GM23248 (cell line): ENCODE data around the gene KCNQ5.

Experiments
- EZH2 ChIP-seq: fragments of 200-600 bp; sonication (generic); IDR thresholded peaks from 2 replicates; pipeline ENCODE4 v1.6.1; 2018; ENCODE audit warnings: antibody characterized with exemption, mild to moderate bottlenecking; ENCODE audit not compliant: insufficient read depth, poor library complexity, severe bottlenecking
- EZH2phosphoT487 ChIP-seq: fragments of 200-600 bp; sonication (generic); IDR thresholded peaks from 2 replicates; pipeline ENCODE4 v1.6.1; 2018; ENCODE audit warnings: antibody characterized with exemption, moderate library complexity, mild to moderate bottlenecking, low read depth; ENCODE audit not compliant: insufficient read depth

- TF ChIP-seq EZH2 (no peak), EZH2phosphoT487 (no peak)
Measured at GRCh38 chr6:72836971-72837370, 215.1 kb downstream of the KCNQ5 start.
